Astrocyte (in vitro differentiated cells and primary cell): ENCODE results near the gene USP21. TPM values are rescaled to one million over a fixed set of nuclear protein-coding genes. Genes with fewer than 3 reads are reported as not detected.
A peak's percentile ranks its signal among the peaks of the same experiment; 100 is the strongest.

Source experiments
- DNase-seq: peaks from one replicate; pipeline ENCODE4 v3.0.0-alpha.2; 2010; ENCODE audit warnings: low read depth
- FAIRE-seq: peaks from 2 replicates; lab custom pipeline; 2011; peaks lifted over from hg19 to GRCh38; lab: Jason Lieb, UNC
- H2AFZ ChIP-seq: 2 replicates; pipeline ENCODE4 v1.6.0; 2012; ENCODE audit warnings: low read depth, low read length, inconsistent platforms
- H3K27ac ChIP-seq: 2 replicates; pipeline ENCODE4 v1.5.1; 2011; ENCODE audit warnings: low read depth, low read length, inconsistent platforms
- H3K27me3 ChIP-seq: 2 replicates; pipeline ENCODE4 v1.6.0; 2011; ENCODE audit warnings: low read length, inconsistent platforms; ENCODE audit not compliant: insufficient read depth
- H3K36me3 ChIP-seq: 2 replicates; pipeline ENCODE4 v1.5.1; 2011; ENCODE audit warnings: low read length, inconsistent platforms; ENCODE audit not compliant: insufficient read depth
- H3K4me1 ChIP-seq: 2 replicates; pipeline ENCODE4 v1.5.1; 2011; ENCODE audit warnings: low read length, inconsistent platforms; ENCODE audit not compliant: insufficient read depth
- H3K4me2 ChIP-seq: 2 replicates; pipeline ENCODE4 v1.6.0; 2012; ENCODE audit warnings: low read length, inconsistent platforms
- H3K4me3 ChIP-seq: 2 replicates; pipeline ENCODE4 v1.5.1; 2011; ENCODE audit warnings: low read depth, mild to moderate bottlenecking, low read length, inconsistent platforms; ENCODE audit not compliant: insufficient read depth
- H3K79me2 ChIP-seq: 2 replicates; pipeline ENCODE4 v1.6.0; 2012; ENCODE audit warnings: mild to moderate bottlenecking, low read length, inconsistent platforms; ENCODE audit not compliant: insufficient read depth
- H3K9ac ChIP-seq: 2 replicates; pipeline ENCODE4 v1.6.0; 2012; ENCODE audit warnings: mild to moderate bottlenecking, low read length, inconsistent platforms
- H3K9me3 ChIP-seq: 2 replicates; pipeline ENCODE4 v1.5.1; 2012; ENCODE audit warnings: low read depth, mild to moderate bottlenecking, low read length, inconsistent platforms; ENCODE audit not compliant: insufficient read depth
- H4K20me1 ChIP-seq: 2 replicates; pipeline ENCODE4 v1.6.0; 2012; ENCODE audit warnings: low read length, inconsistent platforms; ENCODE audit not compliant: insufficient read depth
- H3K27ac Mint-ChIP-seq: one replicate; pipeline ENCODE4 v1.8.0; 2021; ENCODE audit warnings: mild to moderate bottlenecking, mixed read lengths; ENCODE audit not compliant: unreplicated experiment
- H3K27me3 Mint-ChIP-seq: one replicate; pipeline ENCODE4 v1.8.0; 2021; ENCODE audit warnings: low read depth, mixed read lengths; ENCODE audit not compliant: unreplicated experiment
- H3K36me3 Mint-ChIP-seq: one replicate; pipeline ENCODE4 v1.8.0; 2021; ENCODE audit warnings: low read depth, mixed read lengths; ENCODE audit not compliant: unreplicated experiment
- H3K4me1 Mint-ChIP-seq: one replicate; pipeline ENCODE4 v1.8.0; 2021; ENCODE audit warnings: low read depth, mixed read lengths; ENCODE audit not compliant: unreplicated experiment
- H3K4me3 Mint-ChIP-seq: one replicate; pipeline ENCODE4 v1.8.0; 2021; ENCODE audit warnings: mild to moderate bottlenecking, moderate library complexity, mixed read lengths; ENCODE audit not compliant: unreplicated experiment
- H3K9me3 Mint-ChIP-seq: one replicate; pipeline ENCODE4 v1.8.0; 2021; ENCODE audit warnings: mild to moderate bottlenecking, mixed read lengths; ENCODE audit not compliant: unreplicated experiment
- EZH2 ChIP-seq: IDR thresholded peaks from 2 replicates; pipeline ENCODE4 v1.6.1; 2012; ENCODE audit warnings: mild to moderate bottlenecking, low read length, inconsistent platforms; ENCODE audit not compliant: insufficient read depth
- total RNA-seq: library from RNA; stranded (reverse); gene quantifications from 2 replicates; pipeline ENCODE4 v1.2.1, GENCODE V29; 2021
- TF ChIP-seq, protein P1 (sequence below): IDR thresholded peaks from 2 replicates; pipeline ENCODE4 v1.5.1; 2011; ENCODE audit warnings: low read depth, mild to moderate bottlenecking, inconsistent platforms, low read length, moderate library complexity; ENCODE audit not compliant: insufficient read depth

Gene USP21
- total RNA-seq, 1 donor from 2014 or later: 14.4 TPM

GRCh38 chr1:161157867-161158266 is 1.4 kb upstream of the USP21 start:
- Histone ChIP-seq H2AFZ (no peak overlapping the region), H3K27ac (no peak overlapping the region), H3K27me3 (no peaks in the 10 kb centered on the region), H4K20me1 (no peaks in the 10 kb centered on the region), H3K79me2 (peaks cover 46% of the 10 kb centered on the region), H3K9me3 (no peaks in the 10 kb centered on the region), H3K4me1 (peaks cover 18% of the 10 kb centered on the region), H3K36me3 (peaks cover 14% of the 10 kb centered on the region), H3K4me2 (no peak overlapping the region), H3K4me3 (no peak overlapping the region), H3K9ac (no peak overlapping the region)
- Mint-ChIP-seq H3K4me1 (peaks cover 19% of the 10 kb centered on the region), H3K27me3 (no peaks in the 10 kb centered on the region), H3K36me3 (peaks cover 4% of the 10 kb centered on the region), H3K4me3 (peak overlapping the region; percentile 66), H3K9me3 (no peaks in the 10 kb centered on the region), H3K27ac (peak overlapping the region; percentile 75)
- no peak for FAIRE-seq
- DNase-seq: no peak
- TF ChIP-seq, protein P1, sequence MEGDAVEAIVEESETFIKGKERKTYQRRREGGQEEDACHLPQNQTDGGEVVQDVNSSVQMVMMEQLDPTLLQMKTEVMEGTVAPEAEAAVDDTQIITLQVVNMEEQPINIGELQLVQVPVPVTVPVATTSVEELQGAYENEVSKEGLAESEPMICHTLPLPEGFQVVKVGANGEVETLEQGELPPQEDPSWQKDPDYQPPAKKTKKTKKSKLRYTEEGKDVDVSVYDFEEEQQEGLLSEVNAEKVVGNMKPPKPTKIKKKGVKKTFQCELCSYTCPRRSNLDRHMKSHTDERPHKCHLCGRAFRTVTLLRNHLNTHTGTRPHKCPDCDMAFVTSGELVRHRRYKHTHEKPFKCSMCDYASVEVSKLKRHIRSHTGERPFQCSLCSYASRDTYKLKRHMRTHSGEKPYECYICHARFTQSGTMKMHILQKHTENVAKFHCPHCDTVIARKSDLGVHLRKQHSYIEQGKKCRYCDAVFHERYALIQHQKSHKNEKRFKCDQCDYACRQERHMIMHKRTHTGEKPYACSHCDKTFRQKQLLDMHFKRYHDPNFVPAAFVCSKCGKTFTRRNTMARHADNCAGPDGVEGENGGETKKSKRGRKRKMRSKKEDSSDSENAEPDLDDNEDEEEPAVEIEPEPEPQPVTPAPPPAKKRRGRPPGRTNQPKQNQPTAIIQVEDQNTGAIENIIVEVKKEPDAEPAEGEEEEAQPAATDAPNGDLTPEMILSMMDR: no peak
- TF ChIP-seq EZH2: no peak

- H3K36me3 ChIP-seq: peaks cover 14% of the 10 kb centered on the region
- TF ChIP-seq EZH2: no peak
- TF ChIP-seq, protein P1: no peak
- peaks cover 15% of the 10 kb centered on the region for H3K4me1 ChIP-seq
- DNase-seq: no peak
- H3K27me3 ChIP-seq: no peaks in the 10 kb centered on the region
- no peaks in the 10 kb centered on the region for H4K20me1 ChIP-seq
- no peaks in the 10 kb centered on the region for H3K27me3 Mint-ChIP-seq
- H3K9me3 ChIP-seq: no peaks in the 10 kb centered on the region
- H3K4me3 Mint-ChIP-seq: peak overlapping the region; percentile 86
- peak overlapping the region; percentile 97 for H3K4me2 ChIP-seq
- peak overlapping the region; percentile 92 for H3K9ac ChIP-seq
- peaks cover 4% of the 10 kb centered on the region for H3K36me3 Mint-ChIP-seq
- no peaks in the 10 kb centered on the region for H3K9me3 Mint-ChIP-seq
- H3K4me1 Mint-ChIP-seq: peaks cover 19% of the 10 kb centered on the region
- H2AFZ ChIP-seq: peak overlapping the region; percentile 85
- no peak for FAIRE-seq
- peak overlapping the region; percentile 27 for H3K27ac Mint-ChIP-seq
- H3K4me3 ChIP-seq: peak overlapping the region; percentile 89
- peak overlapping the region; percentile 83 for H3K27ac ChIP-seq
- H3K79me2 ChIP-seq: peaks cover 47% of the 10 kb centered on the region
Observed at GRCh38 chr1:161158316-161159010, 837 bp upstream of the USP21 start.

- no peaks in the 10 kb centered on the region for H3K27me3 ChIP-seq
- no peak for TF ChIP-seq EZH2
- TF ChIP-seq, protein P1: no peak
- peak overlapping the region; percentile 92 for H3K9ac ChIP-seq
- H3K9me3 ChIP-seq: no peaks in the 10 kb centered on the region
- H3K9me3 Mint-ChIP-seq: no peaks in the 10 kb centered on the region
- peak overlapping the region; percentile 73 for H3K27ac Mint-ChIP-seq
- H3K79me2 ChIP-seq: peaks cover 40% of the 10 kb centered on the region
- H3K4me3 ChIP-seq: peak overlapping the region; percentile 89
- H3K27ac ChIP-seq: peak overlapping the region; percentile 83
- peaks cover 6% of the 10 kb centered on the region for H3K36me3 Mint-ChIP-seq
- H3K4me2 ChIP-seq: peak overlapping the region; percentile 97
- H3K4me1 Mint-ChIP-seq: peaks cover 19% of the 10 kb centered on the region
- FAIRE-seq: no peak
- peaks cover 14% of the 10 kb centered on the region for H3K36me3 ChIP-seq
- peak overlapping the region; percentile 86 for H3K4me3 Mint-ChIP-seq
- H3K4me1 ChIP-seq: peaks cover 12% of the 10 kb centered on the region
- H4K20me1 ChIP-seq: no peaks in the 10 kb centered on the region
- DNase-seq: no peak
- peak overlapping the region; percentile 65 for H2AFZ ChIP-seq
- H3K27me3 Mint-ChIP-seq: no peaks in the 10 kb centered on the region
Observed at GRCh38 chr1:161159913-161160243, 578 bp downstream of the USP21 start.
